Ovary (tissue), 3 donors: ENCODE results near the gene SOAT2.

Experiments
- CTCF ChIP-seq, 3 donors: fragments of 450-650 bp in 2 of 3; fragments of 200-600 bp in 1 of 3; IDR thresholded peaks; one replicate each; pipeline versions ENCODE4 v1.5.1 to v1.8.0; 2016 to 2022; ENCODE audit warnings: antibody characterized with exemption in 3 of 3, mild to moderate bottlenecking in 1 of 3
- EP300 ChIP-seq: sonication (generic); formaldehyde crosslinking; IDR thresholded peaks from one replicate; pipeline ENCODE4 v1.6.1; 2017; ENCODE audit warnings: antibody characterized with exemption
- POLR2A ChIP-seq: fragments of 450-650 bp; IDR thresholded peaks from one replicate; pipeline ENCODE4 v1.6.1; 2017; ENCODE audit warnings: antibody characterized with exemption, mild to moderate bottlenecking, moderate library complexity
- donor health status: DM: no; HTN: no; CAD: no.

DNA sequence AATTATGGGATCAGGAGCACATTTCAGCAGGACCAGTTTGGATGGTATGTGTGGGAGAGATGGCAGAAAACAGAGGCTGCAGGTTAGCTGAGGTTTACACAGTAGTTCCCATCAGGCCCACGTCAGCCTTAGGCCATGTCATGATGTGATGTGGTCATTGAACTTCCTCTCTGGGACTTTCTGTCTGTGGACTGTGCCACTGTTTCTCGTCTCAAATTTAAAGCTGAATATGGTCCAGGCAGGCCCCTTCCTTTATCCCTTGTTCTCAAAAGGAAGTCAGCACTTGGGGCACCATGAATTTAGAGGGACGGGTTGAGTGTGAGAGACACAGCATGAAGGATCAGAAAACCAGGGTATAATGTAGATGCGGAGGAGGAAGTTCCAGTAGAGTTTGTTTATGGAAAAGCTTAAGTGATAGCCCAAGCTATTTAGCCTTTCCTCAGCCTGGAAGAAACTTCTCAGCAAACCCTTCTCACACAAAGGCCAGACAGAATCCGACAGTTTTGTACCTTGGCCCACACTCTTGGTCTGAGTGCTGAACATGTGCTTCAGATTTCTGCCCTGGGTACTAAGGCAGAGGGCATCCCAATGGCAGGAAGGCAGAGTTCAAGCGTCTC, 9.4 kb upstream of the SOAT2 start:
- TF ChIP-seq POLR2A (no peak), CTCF (IDR thresholded peaks at IDR 0.05) (no peak), EP300 (no peak)
